GM23338 (cell line): Measurements from ENCODE around the gene IL17REL.
"Not testable (repeated sequence)": the region's sequence is repeated elsewhere in the genome, so short reads cannot be mapped to it uniquely, and the experiment has no call there.

Experiments
- CREB1 ChIP-seq: fragments of 250-450 bp; sonication (Bioruptor Pico); IDR thresholded peaks from 2 replicates; pipeline ENCODE4 v1.5.0; 2020; ENCODE audit warnings: low read depth, mild to moderate bottlenecking, moderate library complexity
- CTCF ChIP-seq, 2 experiments: fragments of 200-600 bp in 1 of 2; sonication (generic) in 1 of 2; conservative IDR thresholded peaks; 2 replicates each; pipeline versions ENCODE4 v1.5.1 to v1.6.1; 2016 to 2017; ENCODE audit warnings: antibody characterized with exemption in 2 of 2, low read depth in 2 of 2, mild to moderate bottlenecking in 2 of 2, moderate library complexity in 1 of 2
- ETS1 ChIP-seq: IDR thresholded peaks from 2 replicates; pipeline ENCODE4 v1.6.1; 2016; ENCODE audit warnings: antibody characterized with exemption
- EZH2 ChIP-seq: fragments of 200-600 bp; sonication (generic); IDR thresholded peaks from one replicate; pipeline ENCODE4 v1.8.0; 2017; ENCODE audit warnings: antibody characterized with exemption, mild to moderate bottlenecking, low read depth; ENCODE audit not compliant: unreplicated experiment
- EZH2phosphoT487 ChIP-seq: fragments of 200-600 bp; sonication (generic); IDR thresholded peaks from one replicate; pipeline ENCODE4 v1.8.1; 2018; ENCODE audit warnings: antibody characterized with exemption; ENCODE audit not compliant: unreplicated experiment
- JUNB ChIP-seq: IDR thresholded peaks from one replicate; pipeline ENCODE4 v1.6.1; 2016; ENCODE audit warnings: antibody characterized with exemption; ENCODE audit not compliant: unreplicated experiment
- NANOG ChIP-seq: IDR thresholded peaks from 2 replicates; pipeline ENCODE4 v1.6.1; 2016; ENCODE audit warnings: antibody characterized with exemption, borderline replicate concordance
- POLR2AphosphoS5 ChIP-seq: IDR thresholded peaks from 2 replicates; pipeline ENCODE4 v1.6.1; 2016; ENCODE audit warnings: antibody characterized with exemption, low read depth
- REST ChIP-seq: IDR thresholded peaks from one replicate; pipeline ENCODE4 v1.6.1; 2018; ENCODE audit warnings: antibody characterized with exemption; ENCODE audit not compliant: unreplicated experiment
- ZNF114 ChIP-seq: fragments of 250-450 bp; sonication (Bioruptor Pico); IDR thresholded peaks from 2 replicates; pipeline ENCODE4 v1.5.0; 2020; ENCODE audit warnings: mild to moderate bottlenecking, moderate library complexity

- not testable (repeated sequence) for TF ChIP-seq ETS1; CTCF (conservative IDR thresholded peaks at IDR 0.05; ENCODE audit: low read depth in 2 of 2); NANOG; EZH2phosphoT487; EZH2; POLR2AphosphoS5; ZNF114 (CRISPR knock-in tag); JUNB; REST; CREB1 (CRISPR knock-in tag)
These were observed 30.8 kb downstream of the IL17REL start for GRCh38 chr22:49981799-49982198.
